ENCODE data around the gene GALNT18. TPM values are rescaled to one million over a fixed set of nuclear protein-coding genes. Genes with fewer than 3 reads are reported as not detected.

GALNT18 gene
- total RNA-seq, 2 experiments from 2014 or later, result not detected

DNA sequence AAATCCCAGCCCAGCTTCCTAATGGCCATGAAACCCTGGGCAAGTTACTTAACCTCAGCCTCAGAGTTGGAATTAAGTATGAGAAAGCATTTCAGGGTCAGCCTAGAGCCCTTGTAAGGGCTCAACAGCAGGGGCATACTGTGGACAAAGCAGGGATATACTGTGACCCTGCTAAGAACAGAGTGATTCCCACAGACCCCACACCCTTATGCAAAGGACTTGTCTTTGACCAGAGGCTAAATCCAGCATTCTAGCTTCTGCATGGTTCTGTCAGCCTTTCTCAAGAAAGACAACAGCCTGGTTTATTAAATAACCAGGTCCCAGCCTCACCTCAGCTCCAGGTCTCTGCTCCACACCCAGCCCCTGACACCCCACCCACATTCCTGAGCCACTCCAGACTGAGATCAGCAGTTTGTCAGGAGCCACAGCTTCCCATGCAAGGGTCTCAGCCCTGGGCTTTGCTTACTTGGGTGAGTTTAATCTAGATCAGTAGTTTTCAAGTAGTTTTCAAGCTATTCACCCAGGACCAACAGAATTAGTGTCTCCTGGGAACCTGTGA, 69.2 kb downstream of the GALNT18 start:
- CTCF ChIA-PET (ENCODE audit: unreplicated experiment), result interaction anchor here (0.6 kb wide), 1 partner anchor 1763 kb away, joined by 3 read pairs; no protein-coding TSS in a partner anchor
- no peak overlapping the region for H3K4me2 ChIP-seq (ENCODE audit: low read length)
- POLR2A ChIA-PET, result no interaction called here
- no peaks in the 10 kb centered on the region for H3K9me2 ChIP-seq (ENCODE audit: insufficient read depth, low read length)
- H2AFZ ChIP-seq (ENCODE audit: low read length), result no peak overlapping the region
- DNase-seq (ENCODE audit: low spot score), result no peak
- H3K4me1 ChIP-seq (ENCODE audit: insufficient read depth, low read length, poor library complexity, severe bottlenecking), result no peaks in the 10 kb centered on the region
- no peak overlapping the region for H3K4me3 ChIP-seq (ENCODE audit: low read depth, low read length, poor library complexity, severe bottlenecking)
- H3K36me3 ChIP-seq (ENCODE audit: insufficient read depth, low read length), result no peaks in the 10 kb centered on the region
- no peaks in the 10 kb centered on the region for H4K20me1 ChIP-seq (ENCODE audit: insufficient read depth, low read length)
- no peaks in the 10 kb centered on the region for H3K79me2 ChIP-seq (ENCODE audit: insufficient read depth, low read depth, low read length)
- H3K27ac ChIP-seq (ENCODE audit: low read depth, low read length, poor library complexity, severe bottlenecking), result no peak overlapping the region
- no TSS peak for BruUV-seq (replicated peaks)
- TF ChIP-seq EZH2phosphoT487 (IDR thresholded peaks at IDR 0.05; ENCODE audit: borderline replicate concordance, low read depth, low read length), result no peak
- TF ChIP-seq, protein P1, sequence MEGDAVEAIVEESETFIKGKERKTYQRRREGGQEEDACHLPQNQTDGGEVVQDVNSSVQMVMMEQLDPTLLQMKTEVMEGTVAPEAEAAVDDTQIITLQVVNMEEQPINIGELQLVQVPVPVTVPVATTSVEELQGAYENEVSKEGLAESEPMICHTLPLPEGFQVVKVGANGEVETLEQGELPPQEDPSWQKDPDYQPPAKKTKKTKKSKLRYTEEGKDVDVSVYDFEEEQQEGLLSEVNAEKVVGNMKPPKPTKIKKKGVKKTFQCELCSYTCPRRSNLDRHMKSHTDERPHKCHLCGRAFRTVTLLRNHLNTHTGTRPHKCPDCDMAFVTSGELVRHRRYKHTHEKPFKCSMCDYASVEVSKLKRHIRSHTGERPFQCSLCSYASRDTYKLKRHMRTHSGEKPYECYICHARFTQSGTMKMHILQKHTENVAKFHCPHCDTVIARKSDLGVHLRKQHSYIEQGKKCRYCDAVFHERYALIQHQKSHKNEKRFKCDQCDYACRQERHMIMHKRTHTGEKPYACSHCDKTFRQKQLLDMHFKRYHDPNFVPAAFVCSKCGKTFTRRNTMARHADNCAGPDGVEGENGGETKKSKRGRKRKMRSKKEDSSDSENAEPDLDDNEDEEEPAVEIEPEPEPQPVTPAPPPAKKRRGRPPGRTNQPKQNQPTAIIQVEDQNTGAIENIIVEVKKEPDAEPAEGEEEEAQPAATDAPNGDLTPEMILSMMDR (conservative IDR thresholded peaks at IDR 0.05; ENCODE audit: low read length), result no peak
- H3K9me3 ChIP-seq (ENCODE audit: low read length), result no peaks in the 10 kb centered on the region
- intact Hi-C loops (cut with micrococcal nuclease; ENCODE audit: unreplicated experiment), result no loop called here

DNA sequence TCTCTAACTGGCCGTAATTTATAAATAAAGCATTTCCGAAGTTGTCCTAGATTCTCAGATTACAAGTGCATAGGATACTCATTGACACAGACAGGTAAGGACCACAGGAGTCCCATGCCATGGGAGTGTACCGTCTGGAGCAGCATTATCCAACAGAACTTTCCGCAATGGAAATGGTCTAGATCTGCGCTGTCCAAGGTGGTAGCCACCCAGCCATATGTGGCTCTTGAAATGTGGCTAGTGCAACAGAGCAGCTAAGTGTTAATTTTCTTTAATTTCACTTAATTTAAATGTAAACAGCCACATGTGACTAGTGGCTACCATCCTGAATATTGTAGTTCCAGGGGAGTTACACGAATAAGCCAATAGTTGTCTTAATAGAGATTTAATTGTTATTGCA, 71.3 kb downstream of the GALNT18 start:
- Histone ChIP-seq H3K4me2 (ENCODE audit: low read length) (no peak overlapping the region), H2AFZ (ENCODE audit: low read length) (no peak overlapping the region), H3K79me2 (ENCODE audit: insufficient read depth, low read depth, low read length) (no peaks in the 10 kb centered on the region), H3K4me1 (ENCODE audit: insufficient read depth, low read length, poor library complexity, severe bottlenecking) (no peaks in the 10 kb centered on the region), H3K27ac (ENCODE audit: low read depth, low read length, poor library complexity, severe bottlenecking) (no peak overlapping the region), H4K20me1 (ENCODE audit: insufficient read depth, low read length) (no peaks in the 10 kb centered on the region), H3K9me2 (ENCODE audit: insufficient read depth, low read length) (no peaks in the 10 kb centered on the region), H3K36me3 (ENCODE audit: insufficient read depth, low read length) (no peaks in the 10 kb centered on the region), H3K9me3 (ENCODE audit: low read length) (no peaks in the 10 kb centered on the region), H3K4me3 (ENCODE audit: low read depth, low read length, poor library complexity, severe bottlenecking) (no peak overlapping the region)
- no peak for DNase-seq (ENCODE audit: low spot score)
- ChIA-PET POLR2A (no interaction called here), CTCF (ENCODE audit: unreplicated experiment) (no interaction called here)
- intact Hi-C loops (cut with micrococcal nuclease; ENCODE audit: unreplicated experiment), result no loop called here
- no peak for TF ChIP-seq EZH2phosphoT487 (IDR thresholded peaks at IDR 0.05; ENCODE audit: borderline replicate concordance, low read depth, low read length)
- TF ChIP-seq, protein P1 (conservative IDR thresholded peaks at IDR 0.05; ENCODE audit: low read length), result no peak
- no TSS peak for BruUV-seq (replicated peaks)

Data from OCI-LY7 (cell line).